ENCODE data around the gene COG7. TPM values are rescaled to one million over a fixed set of nuclear protein-coding genes. Genes with fewer than 3 reads are reported as not detected.

The COG7 gene
- total RNA-seq, result 11.0 and 17.8 TPM in 2 replicates

GRCh38 chr16:23452572-23453337 lies at the start of gene COG7:
TSS of gene COG7 (minus strand) at chr16:23453189. CDS start at chr16:23452994, 195 bp downstream.

Other genes starting within 250 kb of the COG7 start
- gene SCNN1B, start 150.9 kb downstream of the COG7 start, total RNA-seq, result not detected in 2 replicates
- gene GGA2, start 57.3 kb upstream of the COG7 start, total RNA-seq, result 17.8 and 22.9 TPM in 2 replicates
- 23.7 and 32.0 TPM in 2 replicates for gene EARS2, start 104.2 kb upstream of the COG7 start, total RNA-seq
- gene UBFD1, start 104.5 kb upstream of the COG7 start, total RNA-seq, result 85.2 and 122 TPM in 2 replicates
- gene NDUFAB1, start 143.1 kb upstream of the COG7 start, total RNA-seq, result 86.8 and 90.1 TPM in 2 replicates
- 4.7 and 14.6 TPM in 2 replicates for gene PALB2, start 188.1 kb upstream of the COG7 start, total RNA-seq
- 39.5 and 53.8 TPM in 2 replicates for gene DCTN5, start 188.3 kb upstream of the COG7 start, total RNA-seq
- gene PLK1, start 225.7 kb upstream of the COG7 start, total RNA-seq, result 13.5 and 19.9 TPM in 2 replicates